ENCODE data around the gene DOCK11.
"Not testable (repeated sequence)": the region's sequence is repeated elsewhere in the genome, so short reads cannot be mapped to it uniquely, and the experiment has no call there.

Gene DOCK11

GRCh38 chrX:118495061-118495921 lies at the start of gene DOCK11:
DOCK11 (plus strand) TSS chrX:118495815; CDS start chrX:118495972, 157 bp downstream.
- peak; percentile 62 for DNase-seq

- DNase-seq, result no peak
These were observed 47.3 kb upstream of the DOCK11 start for GRCh38 chrX:118448273-118448783.

GRCh38 chrX:118455013-118455412 lies 40.6 kb upstream of the DOCK11 start:
- DNase-seq, result no peak

- peak; percentile 13 for DNase-seq
These were observed 36.1 kb upstream of the DOCK11 start for GRCh38 chrX:118459494-118459893.

- DNase-seq, result no peak
These were observed 31.1 kb upstream of the DOCK11 start for GRCh38 chrX:118464501-118464900.

GRCh38 chrX:118468122-118468521 lies 27.5 kb upstream of the DOCK11 start:
- no peak for DNase-seq

- DNase-seq, result not testable (repeated sequence)
These were observed 24.8 kb upstream of the DOCK11 start for GRCh38 chrX:118470721-118471347.

- no peak for DNase-seq
These were observed 21.0 kb upstream of the DOCK11 start for GRCh38 chrX:118474586-118474985.

- DNase-seq, result no peak
These were observed 19.7 kb upstream of the DOCK11 start for GRCh38 chrX:118475903-118476302.

- DNase-seq, result no peak
These were observed 15.4 kb upstream of the DOCK11 start for GRCh38 chrX:118480172-118480571.

GRCh38 chrX:118482384-118482783 lies 13.2 kb upstream of the DOCK11 start:
- DNase-seq, result not testable (repeated sequence)

- DNase-seq, result no peak
These were observed 11.3 kb upstream of the DOCK11 start for GRCh38 chrX:118484216-118484903.

- not testable (repeated sequence) for DNase-seq
These were observed 8.9 kb upstream of the DOCK11 start for GRCh38 chrX:118486693-118487092.

GRCh38 chrX:118493016-118493415 lies 2.6 kb upstream of the DOCK11 start:
- no peak for DNase-seq

GRCh38 chrX:118493653-118494297 lies 1.8 kb upstream of the DOCK11 start:
- no peak for DNase-seq

GRCh38 chrX:118495958-118496762 lies 545 bp downstream of the DOCK11 start:
- no peak for DNase-seq

GRCh38 chrX:118496763-118497079 lies 1.1 kb downstream of the DOCK11 start:
- DNase-seq, result no peak

- DNase-seq, result no peak
These were observed 1.7 kb downstream of the DOCK11 start for GRCh38 chrX:118497180-118497818.

GRCh38 chrX:118498351-118498750 lies 2.7 kb downstream of the DOCK11 start:
- DNase-seq, result no peak

- no peak for DNase-seq
These were observed 3.1 kb downstream of the DOCK11 start for GRCh38 chrX:118498755-118499154.

GRCh38 chrX:118499295-118499694 lies 3.7 kb downstream of the DOCK11 start:
- no peak for DNase-seq
